Measurements from ENCODE around the gene MMP25.

DNA sequence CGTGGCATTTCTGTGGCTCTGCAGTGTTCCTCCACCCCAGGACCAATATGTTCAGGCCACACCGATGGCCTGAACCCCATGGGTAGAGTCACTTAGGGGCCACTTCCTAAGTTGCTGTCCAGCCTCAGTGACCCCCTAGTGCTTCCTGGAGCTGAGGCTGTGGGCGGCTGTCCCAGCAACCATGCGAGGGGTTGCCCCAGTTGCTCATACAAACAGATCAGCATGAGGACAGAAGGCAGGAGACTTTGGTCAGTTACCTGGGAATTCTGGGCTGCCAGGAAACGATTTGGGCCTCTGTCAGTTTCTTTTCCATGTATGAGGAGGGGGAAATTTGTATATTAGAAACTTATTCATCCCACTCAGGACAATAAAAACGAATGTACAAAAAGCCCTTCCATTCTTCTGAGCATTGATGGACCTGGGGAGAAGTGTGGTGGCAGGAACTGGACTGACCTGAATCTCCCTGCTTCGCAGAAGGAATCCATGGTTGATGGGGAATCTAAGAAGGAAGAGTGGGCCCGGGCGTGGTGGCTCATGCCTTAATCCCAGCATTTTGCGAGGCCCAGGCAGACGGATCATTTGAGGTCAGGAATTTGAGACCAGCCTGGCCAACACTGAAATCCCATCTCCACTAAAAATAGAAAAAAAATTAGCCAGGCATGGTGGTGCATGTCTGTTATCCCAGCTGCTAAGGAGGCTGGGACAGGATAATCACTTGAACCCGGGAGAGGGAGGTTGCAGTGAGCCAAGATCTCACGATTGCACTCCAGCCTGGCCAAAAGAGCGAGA lies 14.2 kb downstream of the MMP25 start:
- TF ChIP-seq, protein P1, sequence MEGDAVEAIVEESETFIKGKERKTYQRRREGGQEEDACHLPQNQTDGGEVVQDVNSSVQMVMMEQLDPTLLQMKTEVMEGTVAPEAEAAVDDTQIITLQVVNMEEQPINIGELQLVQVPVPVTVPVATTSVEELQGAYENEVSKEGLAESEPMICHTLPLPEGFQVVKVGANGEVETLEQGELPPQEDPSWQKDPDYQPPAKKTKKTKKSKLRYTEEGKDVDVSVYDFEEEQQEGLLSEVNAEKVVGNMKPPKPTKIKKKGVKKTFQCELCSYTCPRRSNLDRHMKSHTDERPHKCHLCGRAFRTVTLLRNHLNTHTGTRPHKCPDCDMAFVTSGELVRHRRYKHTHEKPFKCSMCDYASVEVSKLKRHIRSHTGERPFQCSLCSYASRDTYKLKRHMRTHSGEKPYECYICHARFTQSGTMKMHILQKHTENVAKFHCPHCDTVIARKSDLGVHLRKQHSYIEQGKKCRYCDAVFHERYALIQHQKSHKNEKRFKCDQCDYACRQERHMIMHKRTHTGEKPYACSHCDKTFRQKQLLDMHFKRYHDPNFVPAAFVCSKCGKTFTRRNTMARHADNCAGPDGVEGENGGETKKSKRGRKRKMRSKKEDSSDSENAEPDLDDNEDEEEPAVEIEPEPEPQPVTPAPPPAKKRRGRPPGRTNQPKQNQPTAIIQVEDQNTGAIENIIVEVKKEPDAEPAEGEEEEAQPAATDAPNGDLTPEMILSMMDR (conservative IDR thresholded peaks at IDR 0.05; ENCODE audit: low read depth, low read length): no peak
- no peak for TF ChIP-seq EZH2phosphoT487 (IDR thresholded peaks at IDR 0.05; ENCODE audit: borderline replicate concordance, low read length)
- no peak for TF ChIP-seq EZH2 (IDR thresholded peaks at IDR 0.05; ENCODE audit: low read length, unreplicated experiment)

Measured in PC-3 (cell line).